ENCODE results near the gene DGKZ.

Gene DGKZ

DNA sequence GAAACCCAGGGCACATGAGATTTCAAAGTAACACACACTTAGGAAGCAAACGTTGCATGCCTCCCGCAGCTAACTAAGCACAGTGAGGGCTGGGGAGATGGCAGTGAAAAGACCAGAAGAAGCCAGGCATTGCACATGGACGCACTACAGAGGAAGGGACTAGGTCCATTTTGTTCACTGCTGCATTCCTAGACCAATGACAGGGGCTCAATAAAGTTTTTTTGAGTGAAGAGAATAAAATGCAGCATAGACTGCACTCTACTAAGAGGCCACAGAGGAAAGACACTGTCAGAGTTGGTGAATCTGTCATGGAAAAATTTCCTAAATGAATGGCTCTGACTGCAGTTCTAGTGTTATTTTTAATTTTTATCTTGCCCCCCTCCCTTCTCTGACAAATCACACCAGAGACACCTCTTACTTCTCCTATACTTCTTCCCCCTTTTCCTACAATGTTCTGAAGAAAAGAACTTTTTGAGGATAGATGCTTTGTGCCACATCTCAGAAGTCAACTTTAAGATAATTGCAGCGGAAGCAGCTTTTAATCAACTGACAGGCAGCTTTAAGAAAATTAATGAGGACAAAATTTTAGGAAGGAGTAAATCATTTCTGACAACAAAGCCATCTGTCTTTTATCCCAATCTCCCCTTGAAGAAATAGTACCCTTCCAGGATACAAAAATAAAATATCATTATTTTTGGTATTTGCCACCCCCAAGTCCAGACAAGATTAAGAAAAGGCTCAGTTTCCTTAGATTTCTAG is 79.1 kb downstream of the DGKZ start:
- TF ChIP-seq, protein P1, sequence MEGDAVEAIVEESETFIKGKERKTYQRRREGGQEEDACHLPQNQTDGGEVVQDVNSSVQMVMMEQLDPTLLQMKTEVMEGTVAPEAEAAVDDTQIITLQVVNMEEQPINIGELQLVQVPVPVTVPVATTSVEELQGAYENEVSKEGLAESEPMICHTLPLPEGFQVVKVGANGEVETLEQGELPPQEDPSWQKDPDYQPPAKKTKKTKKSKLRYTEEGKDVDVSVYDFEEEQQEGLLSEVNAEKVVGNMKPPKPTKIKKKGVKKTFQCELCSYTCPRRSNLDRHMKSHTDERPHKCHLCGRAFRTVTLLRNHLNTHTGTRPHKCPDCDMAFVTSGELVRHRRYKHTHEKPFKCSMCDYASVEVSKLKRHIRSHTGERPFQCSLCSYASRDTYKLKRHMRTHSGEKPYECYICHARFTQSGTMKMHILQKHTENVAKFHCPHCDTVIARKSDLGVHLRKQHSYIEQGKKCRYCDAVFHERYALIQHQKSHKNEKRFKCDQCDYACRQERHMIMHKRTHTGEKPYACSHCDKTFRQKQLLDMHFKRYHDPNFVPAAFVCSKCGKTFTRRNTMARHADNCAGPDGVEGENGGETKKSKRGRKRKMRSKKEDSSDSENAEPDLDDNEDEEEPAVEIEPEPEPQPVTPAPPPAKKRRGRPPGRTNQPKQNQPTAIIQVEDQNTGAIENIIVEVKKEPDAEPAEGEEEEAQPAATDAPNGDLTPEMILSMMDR (conservative IDR thresholded peaks at IDR 0.05; ENCODE audit: low read depth, low read length): no peak
- no peak for DNase-seq (ENCODE audit: low read depth)
- H3K4me3 ChIP-seq (ENCODE audit: low read length): no peak overlapping the region

DNA sequence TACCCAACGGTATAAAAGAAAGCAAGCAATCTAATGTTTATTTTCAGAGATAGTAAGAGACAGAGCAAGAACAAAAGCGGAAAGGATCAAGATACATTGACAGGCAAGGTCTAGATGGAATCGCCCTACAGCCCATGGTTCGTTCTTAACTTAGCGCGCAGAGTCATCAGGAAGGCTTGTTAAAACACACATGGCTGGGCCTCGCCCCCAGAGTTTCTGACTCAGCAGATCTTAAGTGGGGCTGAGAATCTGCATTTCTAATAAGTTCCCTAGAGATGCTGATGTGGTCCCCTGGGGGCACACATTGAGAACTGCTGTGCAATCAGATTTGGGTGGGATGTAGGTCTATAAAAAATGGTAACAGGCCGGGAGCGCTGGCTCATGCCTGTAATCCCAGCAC is 80.1 kb downstream of the DGKZ start:
- no peak overlapping the region for H3K4me3 ChIP-seq (ENCODE audit: low read length)
- TF ChIP-seq, protein P1 (conservative IDR thresholded peaks at IDR 0.05; ENCODE audit: low read depth, low read length): no peak
- DNase-seq (ENCODE audit: low read depth): no peak

DNA sequence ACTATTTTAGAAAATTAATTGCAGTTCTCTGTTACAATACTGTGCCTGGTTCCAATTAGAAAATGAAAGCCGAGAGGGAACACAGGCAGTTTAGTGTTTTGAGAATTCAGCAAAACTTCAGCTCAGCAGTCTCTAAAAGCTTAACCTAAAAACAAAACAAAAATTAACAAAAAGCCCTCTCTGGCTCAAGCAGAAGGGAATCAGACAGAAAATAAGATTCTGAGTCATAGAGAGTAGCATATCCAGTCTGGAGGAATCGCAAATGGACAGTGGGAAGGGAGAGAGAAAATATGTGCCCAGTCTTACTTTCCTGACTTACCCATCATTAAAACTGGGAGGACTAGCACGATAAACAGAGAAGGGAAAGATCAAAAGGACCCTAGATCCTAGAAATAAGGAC is 82.5 kb downstream of the DGKZ start:
- TF ChIP-seq, protein P1 (conservative IDR thresholded peaks at IDR 0.05; ENCODE audit: low read depth, low read length): no peak
- DNase-seq (ENCODE audit: low read depth): no peak

More for the DNA sequence above, 82.5 kb downstream of the DGKZ start:
- H3K4me3 ChIP-seq (ENCODE audit: low read length): no peak overlapping the region
